Left ventricle myocardium inferior (tissue), 1 donor: Measurements from ENCODE around the gene MAML3. TPM values are rescaled to one million over a fixed set of nuclear protein-coding genes. Genes with fewer than 3 reads are reported as not detected.

Experiments used
- DNase-seq: peaks from one replicate; pipeline ENCODE4 v3.0.0-alpha.2; 2020
- H3K27ac ChIP-seq: fragments of 200-600 bp; replicated peaks from 2 replicates; pipeline ENCODE4 v1.8.0; 2021
- H3K27me3 ChIP-seq: fragments of 200-600 bp; 2 replicates; pipeline ENCODE4 v1.8.0; 2021; ENCODE audit warnings: low read depth
- H3K36me3 ChIP-seq: fragments of 200-600 bp; 2 replicates; pipeline ENCODE4 v1.8.0; 2021
- H3K4me1 ChIP-seq: fragments of 200-600 bp; 2 replicates; pipeline ENCODE4 v1.8.0; 2021
- H3K4me3 ChIP-seq: fragments of 200-600 bp; 2 replicates; pipeline ENCODE4 v1.8.0; 2021; ENCODE audit warnings: mild to moderate bottlenecking, moderate library complexity
- H3K9me3 ChIP-seq: fragments of 200-600 bp; replicated peaks from 2 replicates; pipeline ENCODE4 v1.8.0; 2021
- CTCF ChIP-seq: fragments of 200-600 bp; IDR thresholded peaks from 2 replicates; pipeline ENCODE4 v1.8.0; 2021; ENCODE audit warnings: antibody characterized with exemption, mild to moderate bottlenecking, borderline replicate concordance
- intact Hi-C: fragments of 100-400 bp; cut with micrococcal nuclease; formaldehyde crosslinking; loops from one replicate; pipeline ENCODE4 v1.11.0; 2022
- total RNA-seq: library from RNA; stranded (reverse); fragmentation: NEBNext Ultra II Directional; extraction: Animal tissue kit (Norgen Biotek cat#: 25700); gene quantifications from one replicate; pipeline ENCODE4 v1.2.1, GENCODE V29; 2021
- donor health status: DM: no; HTN: yes; CAD: no; lungs with severe emphysema.

The MAML3 gene
- total RNA-seq, 1 donor from 2014 or later, result 2.6 TPM

- peak overlapping the region; percentile 50 for H3K27ac ChIP-seq
- peaks cover 22% of the 10 kb centered on the region for H3K4me1 ChIP-seq
- H3K4me3 ChIP-seq, result peak overlapping the region; percentile 63
- no peak for DNase-seq
- no peak for TF ChIP-seq CTCF
- H3K36me3 ChIP-seq, result no peaks in the 10 kb centered on the region
- H3K27me3 ChIP-seq, result no peaks in the 10 kb centered on the region
- intact Hi-C loops, result no loop called here
- no peaks in the 10 kb centered on the region for H3K9me3 ChIP-seq
These were observed 148.9 kb downstream of the MAML3 start for GRCh38 chr4:140004922-140005627.

GRCh38 chr4:140004549-140004895 lies 149.5 kb downstream of the MAML3 start:
- Histone ChIP-seq H3K27me3 (no peaks in the 10 kb centered on the region), H3K4me1 (peaks cover 22% of the 10 kb centered on the region), H3K27ac (peak overlapping the region; percentile 50), H3K9me3 (no peaks in the 10 kb centered on the region), H3K4me3 (peak overlapping the region; percentile 63), H3K36me3 (no peaks in the 10 kb centered on the region)
- intact Hi-C loops, result no loop called here
- no peak for TF ChIP-seq CTCF
- DNase-seq, result peak; percentile 39

GRCh38 chr4:140003876-140004548 lies 150.0 kb downstream of the MAML3 start:
- H3K9me3 ChIP-seq, result no peaks in the 10 kb centered on the region
- no peak for DNase-seq
- H3K4me3 ChIP-seq, result peak overlapping the region; percentile 63
- H3K27me3 ChIP-seq, result no peaks in the 10 kb centered on the region
- peak overlapping the region; percentile 50 for H3K27ac ChIP-seq
- peaks cover 22% of the 10 kb centered on the region for H3K4me1 ChIP-seq
- H3K36me3 ChIP-seq, result no peaks in the 10 kb centered on the region
- intact Hi-C loops, result no loop called here
- no peak for TF ChIP-seq CTCF

- no peak for TF ChIP-seq CTCF
- intact Hi-C loops, result no loop called here
These were observed 153.8 kb downstream of the MAML3 start for GRCh38 chr4:140000232-140000631.

GRCh38 chr4:139988863-139989765 lies 164.9 kb downstream of the MAML3 start:
- peak overlapping the region; percentile 36 for H3K27ac ChIP-seq
- TF ChIP-seq CTCF, result no peak
- no peak for DNase-seq
- peak overlapping the region; percentile 19 for H3K4me3 ChIP-seq
- no peaks in the 10 kb centered on the region for H3K27me3 ChIP-seq
- peaks cover 33% of the 10 kb centered on the region for H3K4me1 ChIP-seq
- intact Hi-C loops, result no loop called here
- H3K36me3 ChIP-seq, result no peaks in the 10 kb centered on the region
- H3K9me3 ChIP-seq, result no peaks in the 10 kb centered on the region

More at GRCh38 chr4:140000232-140000631, 153.8 kb downstream of the MAML3 start:
- no peak overlapping the region for H3K4me3 ChIP-seq
- peaks cover 19% of the 10 kb centered on the region for H3K4me1 ChIP-seq
- DNase-seq, result no peak
- no peaks in the 10 kb centered on the region for H3K27me3 ChIP-seq
- H3K36me3 ChIP-seq, result no peaks in the 10 kb centered on the region
- H3K27ac ChIP-seq, result no peak overlapping the region
- peaks cover 9% of the 10 kb centered on the region for H3K9me3 ChIP-seq
